ENCODE data around the gene IFNL2. TPM values are rescaled to one million over a fixed set of nuclear protein-coding genes. Genes with fewer than 3 reads are reported as not detected.

IFNL2 gene
- total RNA-seq, 1 donor from 2014 or later = not detected

DNA sequence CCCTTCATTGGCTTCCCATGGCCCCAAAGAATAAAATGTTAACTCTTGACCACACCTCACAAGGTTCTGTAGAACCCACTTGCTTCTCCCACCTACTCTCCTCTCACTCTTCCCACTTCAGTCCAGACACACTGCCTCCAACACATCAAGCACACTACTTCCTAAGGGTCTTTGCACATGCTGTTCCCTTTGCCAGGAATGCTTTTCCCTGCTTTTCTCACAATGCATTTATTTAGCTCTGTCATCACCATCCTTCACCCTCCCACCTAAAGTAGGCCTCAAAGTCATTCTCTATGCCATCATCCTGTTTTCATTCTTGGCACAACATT is 36.0 kb downstream of the IFNL2 start:
- no peak for DNase-seq (ENCODE audit: extremely low spot score, unreplicated experiment)
- Mint-ChIP-seq H3K4me1 (ENCODE audit: unreplicated experiment) (peaks cover 31% of the 10 kb centered on the region), H3K4me3 (no peak overlapping the region), H3K27ac (no peak overlapping the region), H3K27me3 (peaks cover 52% of the 10 kb centered on the region), H3K9me3 (no peaks in the 10 kb centered on the region), H3K36me3 (peaks cover 4% of the 10 kb centered on the region)
- TF ChIP-seq, protein P1, sequence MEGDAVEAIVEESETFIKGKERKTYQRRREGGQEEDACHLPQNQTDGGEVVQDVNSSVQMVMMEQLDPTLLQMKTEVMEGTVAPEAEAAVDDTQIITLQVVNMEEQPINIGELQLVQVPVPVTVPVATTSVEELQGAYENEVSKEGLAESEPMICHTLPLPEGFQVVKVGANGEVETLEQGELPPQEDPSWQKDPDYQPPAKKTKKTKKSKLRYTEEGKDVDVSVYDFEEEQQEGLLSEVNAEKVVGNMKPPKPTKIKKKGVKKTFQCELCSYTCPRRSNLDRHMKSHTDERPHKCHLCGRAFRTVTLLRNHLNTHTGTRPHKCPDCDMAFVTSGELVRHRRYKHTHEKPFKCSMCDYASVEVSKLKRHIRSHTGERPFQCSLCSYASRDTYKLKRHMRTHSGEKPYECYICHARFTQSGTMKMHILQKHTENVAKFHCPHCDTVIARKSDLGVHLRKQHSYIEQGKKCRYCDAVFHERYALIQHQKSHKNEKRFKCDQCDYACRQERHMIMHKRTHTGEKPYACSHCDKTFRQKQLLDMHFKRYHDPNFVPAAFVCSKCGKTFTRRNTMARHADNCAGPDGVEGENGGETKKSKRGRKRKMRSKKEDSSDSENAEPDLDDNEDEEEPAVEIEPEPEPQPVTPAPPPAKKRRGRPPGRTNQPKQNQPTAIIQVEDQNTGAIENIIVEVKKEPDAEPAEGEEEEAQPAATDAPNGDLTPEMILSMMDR (conservative IDR thresholded peaks at IDR 0.05) = no peak

DNA sequence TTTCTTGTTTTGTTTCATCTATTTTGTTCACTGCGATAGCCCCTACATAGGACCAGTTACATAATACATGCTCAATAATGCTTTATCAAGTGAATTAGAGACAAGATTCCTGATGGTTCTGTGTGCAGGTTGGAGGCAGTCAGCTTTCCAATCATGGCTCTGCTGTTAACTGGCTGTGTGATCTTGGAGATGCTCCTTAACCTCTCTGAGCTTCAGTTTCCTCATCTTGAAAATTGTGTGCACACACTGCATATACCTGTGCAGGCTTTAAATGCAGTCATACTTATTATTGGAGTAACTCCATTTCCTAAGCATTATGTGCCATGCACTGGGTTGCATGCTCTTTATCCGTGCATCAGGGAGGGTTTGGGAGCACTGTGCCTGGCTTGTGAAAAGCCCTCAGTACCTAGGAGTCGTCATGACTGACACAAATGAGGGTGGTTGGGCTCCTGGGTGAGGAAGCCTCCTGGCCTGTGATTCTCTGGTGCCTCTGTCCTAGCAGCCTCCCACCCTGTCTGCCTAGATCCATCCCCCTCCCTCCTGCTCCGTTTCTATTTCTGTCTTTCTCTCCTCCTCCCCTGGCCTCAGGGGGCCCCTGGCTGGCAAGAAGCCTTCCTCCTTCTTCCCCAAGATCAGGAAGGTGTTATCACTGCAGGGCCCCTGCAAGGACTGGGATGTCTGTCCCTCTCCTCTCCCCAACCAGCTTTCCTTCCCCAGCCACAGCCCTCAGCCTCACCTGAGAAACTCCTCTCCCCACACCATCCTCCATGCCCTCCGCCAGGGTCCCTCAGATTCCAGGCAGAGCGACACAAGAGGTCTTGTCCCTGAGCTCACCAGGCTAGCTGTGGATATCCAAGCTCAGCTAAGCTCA is 36.7 kb downstream of the IFNL2 start:
- peaks cover 59% of the 10 kb centered on the region for H3K27me3 Mint-ChIP-seq
- TF ChIP-seq, protein P1 (conservative IDR thresholded peaks at IDR 0.05) = no peak

DNA sequence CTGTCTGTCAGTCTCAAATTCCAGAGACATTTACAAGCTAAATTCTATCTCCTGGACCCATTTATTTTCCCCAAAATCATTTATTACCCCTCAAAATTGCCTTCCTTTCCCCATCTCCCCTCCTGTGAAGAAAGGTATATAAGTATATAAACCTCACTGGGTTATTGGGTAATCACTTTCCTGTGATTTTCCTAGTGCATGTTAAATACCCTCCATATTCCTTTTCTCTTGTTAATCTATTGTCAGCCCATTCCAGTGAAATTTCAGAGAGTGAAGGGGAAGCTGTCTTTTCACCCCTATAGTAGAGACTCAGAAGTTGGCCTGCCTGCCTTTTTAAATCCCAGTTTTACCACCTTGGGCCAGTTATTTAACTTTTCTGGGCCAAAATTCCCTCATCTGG is 37.9 kb downstream of the IFNL2 start:
- H3K9me3 Mint-ChIP-seq = no peaks in the 10 kb centered on the region
- no peak overlapping the region for H3K4me3 Mint-ChIP-seq
- H3K36me3 Mint-ChIP-seq = peaks cover 14% of the 10 kb centered on the region
- H3K27ac Mint-ChIP-seq = no peak overlapping the region
- peaks cover 59% of the 10 kb centered on the region for H3K27me3 Mint-ChIP-seq
- no peak for DNase-seq (ENCODE audit: extremely low spot score, unreplicated experiment)
- peaks cover 31% of the 10 kb centered on the region for H3K4me1 Mint-ChIP-seq (ENCODE audit: unreplicated experiment)
- TF ChIP-seq, protein P1 (conservative IDR thresholded peaks at IDR 0.05) = no peak

More for the DNA sequence above, 36.7 kb downstream of the IFNL2 start:
- DNase-seq (ENCODE audit: extremely low spot score, unreplicated experiment) = no peak
- Mint-ChIP-seq H3K4me3 (no peak overlapping the region), H3K27ac (no peak overlapping the region), H3K4me1 (ENCODE audit: unreplicated experiment) (peaks cover 31% of the 10 kb centered on the region), H3K36me3 (peaks cover 4% of the 10 kb centered on the region), H3K9me3 (no peaks in the 10 kb centered on the region)

DNA sequence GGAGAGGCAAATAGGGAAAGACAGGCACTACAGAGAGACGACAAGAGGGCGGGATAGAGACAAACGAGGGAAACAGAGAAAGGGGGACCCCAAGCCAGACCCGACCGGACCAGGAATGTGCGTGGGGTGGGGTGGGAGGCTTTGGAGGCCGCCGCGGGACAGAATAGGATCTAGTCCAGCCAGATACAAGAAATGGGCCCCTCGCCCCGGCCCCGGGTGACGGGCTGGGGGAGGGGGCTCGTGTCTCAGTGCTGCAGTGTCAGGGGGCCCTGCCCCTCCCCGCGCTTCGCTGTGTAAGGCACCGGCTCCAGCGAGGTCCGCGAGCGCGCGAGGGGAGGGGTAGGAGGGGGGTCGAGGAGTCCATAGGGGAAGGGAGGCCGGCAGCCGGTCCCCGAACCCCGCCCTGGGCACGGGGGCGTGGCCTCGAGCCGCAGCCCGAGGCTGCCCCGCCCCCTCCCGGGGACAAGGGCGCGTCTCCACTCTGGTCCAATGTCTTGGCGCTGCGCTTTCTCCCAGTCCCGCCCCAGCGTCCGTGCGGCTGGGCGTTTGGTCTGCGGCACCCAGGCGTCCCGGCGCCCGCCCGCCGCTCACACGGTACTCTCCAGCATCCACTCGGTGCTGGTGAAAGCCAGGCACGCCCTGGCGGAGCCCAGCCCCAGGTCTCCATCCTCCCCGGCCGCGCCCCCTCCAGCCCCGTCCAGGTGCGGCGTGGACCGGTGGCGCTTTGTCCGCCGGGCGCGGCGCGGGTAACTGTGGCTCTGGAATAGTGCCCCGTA is 39.0 kb downstream of the IFNL2 start:
- Mint-ChIP-seq H3K4me3 (peak overlapping the region; percentile 85), H3K36me3 (peaks cover 19% of the 10 kb centered on the region), H3K9me3 (no peaks in the 10 kb centered on the region), H3K27ac (peak overlapping the region; percentile 7), H3K4me1 (ENCODE audit: unreplicated experiment) (peaks cover 29% of the 10 kb centered on the region), H3K27me3 (peaks cover 57% of the 10 kb centered on the region)
- TF ChIP-seq, protein P1 (conservative IDR thresholded peaks at IDR 0.05) = no peak
- DNase-seq (ENCODE audit: extremely low spot score, unreplicated experiment) = no peak

DNA sequence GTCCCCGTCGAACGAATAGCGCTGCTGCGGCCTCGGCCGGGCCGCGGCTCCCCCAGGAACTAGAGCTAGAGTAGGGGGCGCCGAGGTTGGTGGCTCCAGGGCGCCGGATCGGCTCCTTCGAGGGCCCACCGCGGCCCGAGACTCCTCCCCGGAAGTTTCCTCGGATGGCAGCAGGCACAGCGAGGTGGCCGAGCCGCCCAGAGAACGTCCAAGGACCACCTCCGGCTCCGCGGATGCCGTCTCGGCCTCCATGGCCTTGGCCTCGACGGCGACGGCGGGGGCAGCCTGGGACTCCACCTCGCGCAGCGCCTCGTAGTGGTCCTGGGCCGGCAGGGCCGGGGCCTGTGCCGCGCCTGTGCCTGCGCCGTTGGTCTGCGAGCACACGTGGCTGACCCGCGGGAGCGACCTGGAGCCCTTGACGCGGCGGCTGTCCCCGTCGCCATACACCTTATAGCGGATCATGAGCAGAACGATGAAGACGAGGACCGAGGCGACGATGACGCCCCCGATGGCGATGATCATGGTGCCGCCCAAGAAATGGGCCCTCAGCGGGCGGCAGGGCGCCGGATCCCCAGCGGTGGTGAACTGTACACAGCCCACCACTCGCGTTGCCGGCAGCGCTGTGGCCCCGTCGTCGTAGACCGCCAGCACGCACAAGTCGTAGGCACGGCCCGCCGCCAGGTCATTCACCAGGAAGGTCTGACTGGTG is 39.8 kb downstream of the IFNL2 start:
- Mint-ChIP-seq H3K27ac (no peak overlapping the region), H3K9me3 (no peaks in the 10 kb centered on the region), H3K4me1 (ENCODE audit: unreplicated experiment) (peaks cover 28% of the 10 kb centered on the region), H3K36me3 (peaks cover 23% of the 10 kb centered on the region), H3K4me3 (peak overlapping the region; percentile 79), H3K27me3 (peaks cover 56% of the 10 kb centered on the region)
- TF ChIP-seq, protein P1 (conservative IDR thresholded peaks at IDR 0.05) = peak; percentile 41
- no peak for DNase-seq (ENCODE audit: extremely low spot score, unreplicated experiment)

Measured in type B pancreatic cell (in vitro differentiated cells).